CD4-positive, alpha-beta T cell treated with Interleukin-2 at 100 ng/mL for 4 hours (primary cell): ENCODE data around the gene APMAP.
A peak's percentile ranks its signal among the peaks of the same experiment; 100 is the strongest.
"Not testable (repeated sequence)": the region's sequence is repeated elsewhere in the genome, so short reads cannot be mapped to it uniquely, and the experiment has no call there.

ENCODE experiments used
- DNase-seq: peaks from one replicate; pipeline ENCODE4 v3.0.0-alpha.2; 2020; ENCODE audit warnings: low spot score

Gene APMAP

DNA sequence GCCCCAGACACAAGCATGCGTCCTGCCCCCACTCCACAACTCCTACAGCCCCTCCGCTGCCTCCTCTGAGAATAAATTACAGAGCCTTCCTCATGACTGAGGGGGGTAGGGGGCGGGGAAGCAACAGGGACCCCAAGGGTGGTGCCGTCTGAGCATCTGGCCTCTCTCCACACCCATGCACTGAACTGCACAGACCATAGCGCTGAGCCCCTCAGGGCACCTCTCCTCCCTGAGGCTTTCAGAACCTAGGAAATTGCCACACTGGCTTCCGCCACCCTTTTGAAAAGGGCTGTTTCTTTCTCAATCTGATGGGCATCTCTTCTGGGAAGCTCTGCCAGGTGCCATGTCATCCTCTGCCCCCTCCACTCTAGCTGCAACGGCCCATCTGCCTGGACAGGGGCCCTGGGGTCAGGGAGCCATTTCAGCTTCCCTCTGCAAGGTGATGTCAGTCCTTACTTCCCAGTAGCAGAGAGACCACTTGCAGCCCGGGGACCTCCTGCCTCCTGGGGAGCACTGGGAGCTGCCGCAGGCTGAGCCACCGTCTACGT is 40.9 kb downstream of the APMAP start:
- no peak for DNase-seq

GRCh38 chr20:24950836-24951525 is 41.6 kb downstream of the APMAP start:
- no peak for DNase-seq

DNA sequence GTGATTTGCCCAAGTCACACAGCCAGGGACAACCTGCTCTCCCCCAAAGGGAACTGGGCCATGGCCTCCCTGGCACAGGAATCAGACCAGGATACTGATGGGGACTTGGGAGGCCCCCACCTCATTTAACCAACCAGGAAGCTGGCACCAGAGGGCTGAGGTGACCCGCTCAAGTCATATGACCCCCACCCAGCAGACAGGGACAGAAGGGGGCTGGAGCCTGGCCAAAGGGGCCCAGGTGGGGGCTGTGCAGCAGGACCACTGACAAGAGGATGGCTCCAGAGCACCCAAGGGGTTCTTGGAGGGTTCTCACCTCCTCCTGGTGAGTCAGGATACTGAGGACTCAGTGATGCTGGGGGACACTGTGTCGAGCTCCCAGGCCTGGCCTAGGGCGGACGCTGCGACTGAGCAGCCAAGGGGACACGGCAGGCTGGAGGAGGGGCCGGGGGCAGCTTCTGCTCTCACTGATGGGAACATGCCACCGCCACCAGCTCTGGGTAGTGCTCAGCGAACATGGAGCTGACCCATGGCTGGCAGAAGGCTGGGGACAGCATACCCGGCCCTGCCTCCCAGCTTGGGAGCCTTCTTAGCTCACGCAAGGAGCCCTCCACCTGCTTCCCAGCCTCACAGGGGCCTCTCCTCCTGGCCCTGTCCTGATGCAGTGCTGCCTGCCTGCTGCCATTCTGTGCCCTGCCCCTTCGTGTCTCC is 42.3 kb downstream of the APMAP start:
- no peak for DNase-seq

GRCh38 chr20:24949756-24950127 is 42.8 kb downstream of the APMAP start:
- no peak for DNase-seq

- DNase-seq: peak; percentile 87
Observed at GRCh38 chr20:24948939-24949679, 43.4 kb downstream of the APMAP start, which contains the start of gene CST7. TSS of gene CST7 (plus strand) at chr20:24949269. CDS start at chr20:24949506, 237 bp downstream.

DNA sequence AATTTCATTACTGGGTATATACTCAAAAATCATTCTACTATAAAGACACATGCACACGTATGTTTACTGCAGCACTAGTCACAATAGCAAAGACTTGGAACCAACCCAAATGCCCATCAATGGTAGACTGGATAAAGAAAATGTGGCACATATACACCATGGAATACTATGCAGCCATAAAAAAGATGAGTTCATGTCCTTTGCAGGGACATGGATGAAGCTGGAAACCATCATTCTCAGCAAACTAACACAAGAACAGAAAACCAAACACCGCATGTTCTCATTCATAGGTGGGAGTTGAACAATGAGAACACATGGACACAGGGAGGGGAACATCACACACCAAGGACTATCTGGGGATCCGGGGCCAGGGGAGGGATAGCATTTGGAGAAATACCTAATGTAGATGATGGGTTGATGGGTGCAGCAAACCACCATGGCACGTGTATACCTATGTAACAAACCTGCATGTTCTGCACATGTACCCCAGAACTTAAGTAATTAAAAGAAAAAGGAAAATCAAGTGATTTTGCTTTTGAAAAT is 44.1 kb downstream of the APMAP start:
- not testable (repeated sequence) for DNase-seq

DNA sequence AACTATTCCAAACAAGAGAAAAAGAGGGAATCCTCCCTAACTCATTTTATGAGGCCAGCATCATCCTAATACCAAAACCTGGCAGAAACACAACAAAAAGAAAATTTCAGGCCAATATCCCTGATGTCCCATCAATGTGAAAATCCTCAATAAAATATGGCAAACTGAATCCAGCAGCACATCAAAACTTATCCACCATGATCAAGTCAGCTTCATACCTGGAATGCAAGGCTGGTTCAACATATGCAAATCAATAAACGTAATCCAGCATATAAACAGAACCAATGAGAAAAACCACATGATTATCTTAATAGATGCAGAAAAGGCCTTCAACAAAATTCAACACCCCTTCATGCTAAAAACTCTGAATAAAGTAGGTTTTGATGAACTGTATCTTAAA is 46.2 kb downstream of the APMAP start:
- DNase-seq: not testable (repeated sequence)

DNA sequence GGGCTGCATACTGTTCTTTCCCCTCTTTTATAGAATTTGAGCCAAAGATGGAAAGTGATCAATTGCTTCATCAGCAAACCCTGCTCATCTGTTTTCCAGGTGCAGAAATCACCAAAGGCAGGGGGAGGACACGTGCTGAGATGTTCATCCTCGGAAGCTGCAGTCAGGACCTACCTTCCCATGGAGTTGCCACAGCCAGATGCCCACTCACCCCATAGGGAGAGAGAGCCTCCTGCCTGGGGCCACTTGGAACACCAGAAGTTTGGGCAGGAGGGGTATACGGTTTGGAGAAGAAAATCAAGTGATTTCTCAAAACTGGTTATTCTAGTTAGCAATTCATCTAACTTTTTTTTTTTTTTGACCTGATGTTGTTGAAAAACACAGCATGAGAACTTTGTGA is 48.8 kb downstream of the APMAP start:
- DNase-seq: no peak

DNA sequence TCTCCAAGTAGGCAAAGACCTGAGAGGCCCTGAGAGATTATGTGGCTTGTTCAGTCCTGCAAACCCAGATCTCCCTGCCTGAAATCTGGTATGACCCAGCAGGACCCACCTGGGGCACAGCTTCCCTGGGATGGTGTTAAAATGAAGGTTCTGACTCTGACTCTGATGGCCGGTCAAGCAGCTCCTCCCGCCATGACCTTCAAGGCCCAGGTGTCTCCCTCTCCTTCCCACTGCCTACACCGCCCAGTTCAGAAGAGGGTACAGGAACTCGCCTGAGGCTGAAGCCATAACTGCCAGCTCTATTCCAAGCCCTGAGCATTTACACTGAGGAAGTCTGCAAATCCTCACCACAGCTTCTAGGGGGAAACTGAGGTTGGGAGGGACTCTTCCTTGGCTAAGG is 49.4 kb downstream of the APMAP start:
- DNase-seq: no peak

DNA sequence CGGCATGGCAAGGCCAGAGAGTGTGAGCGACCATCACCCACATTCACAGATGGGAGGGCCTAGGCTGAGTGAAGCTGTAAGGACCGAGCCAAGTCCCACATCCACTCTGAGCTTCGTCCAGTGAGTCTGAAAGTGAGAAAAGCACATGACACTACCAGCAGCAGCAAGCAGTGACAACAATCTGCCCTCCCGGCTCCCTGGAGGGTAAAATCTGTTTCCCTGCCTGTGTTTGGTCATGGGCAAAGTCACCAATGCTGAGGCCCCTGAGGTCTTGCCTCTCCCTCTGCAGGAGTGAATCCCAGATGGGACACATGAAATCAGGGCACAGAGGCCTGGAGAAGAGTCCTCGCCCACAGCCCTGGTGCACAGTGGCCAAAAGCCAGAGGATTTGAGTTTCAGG is 49.9 kb downstream of the APMAP start:
- DNase-seq: no peak

- DNase-seq: no peak
Observed at GRCh38 chr20:24939036-24939435, 53.5 kb downstream of the APMAP start.

DNA sequence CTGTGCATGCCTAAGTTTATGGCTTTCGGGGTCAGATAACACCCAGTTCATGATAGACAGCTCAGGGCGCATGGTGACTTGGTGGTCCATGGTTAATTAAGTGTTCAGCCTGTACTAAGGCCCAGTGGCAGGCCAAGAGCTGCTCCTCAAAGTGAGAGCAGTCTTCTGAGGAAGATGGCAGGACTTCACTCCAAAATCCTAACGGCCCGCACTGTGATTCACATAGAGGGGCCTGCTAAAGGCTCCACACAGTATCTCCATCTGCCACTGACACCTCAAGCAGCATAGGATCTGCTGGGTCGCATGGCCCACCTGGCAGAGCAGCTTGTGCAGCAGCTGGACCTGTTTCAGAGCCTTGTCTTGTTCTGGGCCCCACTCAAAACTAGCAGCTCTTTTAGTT is 54.1 kb downstream of the APMAP start:
- no peak for DNase-seq

DNA sequence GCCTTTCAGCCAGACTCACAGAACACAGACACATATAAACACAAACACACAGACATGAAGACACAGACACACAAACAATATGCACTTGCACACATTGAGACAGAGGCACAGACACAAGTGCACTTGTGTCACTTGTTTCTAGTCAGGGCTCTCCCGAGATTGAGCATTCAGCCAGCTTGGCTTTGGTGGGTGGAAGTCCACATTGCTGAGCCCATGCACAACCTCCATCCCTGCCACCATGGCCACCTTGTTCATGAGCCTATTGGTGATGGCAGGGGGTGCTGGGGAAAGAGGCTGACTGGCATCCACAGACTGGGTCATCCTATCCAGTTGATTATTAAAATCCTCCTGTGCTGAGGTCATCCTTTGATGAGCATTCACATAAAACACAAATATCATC is 55.0 kb downstream of the APMAP start:
- no peak for DNase-seq

GRCh38 chr20:24936526-24937407 is 55.8 kb downstream of the APMAP start:
- DNase-seq: no peak

DNA sequence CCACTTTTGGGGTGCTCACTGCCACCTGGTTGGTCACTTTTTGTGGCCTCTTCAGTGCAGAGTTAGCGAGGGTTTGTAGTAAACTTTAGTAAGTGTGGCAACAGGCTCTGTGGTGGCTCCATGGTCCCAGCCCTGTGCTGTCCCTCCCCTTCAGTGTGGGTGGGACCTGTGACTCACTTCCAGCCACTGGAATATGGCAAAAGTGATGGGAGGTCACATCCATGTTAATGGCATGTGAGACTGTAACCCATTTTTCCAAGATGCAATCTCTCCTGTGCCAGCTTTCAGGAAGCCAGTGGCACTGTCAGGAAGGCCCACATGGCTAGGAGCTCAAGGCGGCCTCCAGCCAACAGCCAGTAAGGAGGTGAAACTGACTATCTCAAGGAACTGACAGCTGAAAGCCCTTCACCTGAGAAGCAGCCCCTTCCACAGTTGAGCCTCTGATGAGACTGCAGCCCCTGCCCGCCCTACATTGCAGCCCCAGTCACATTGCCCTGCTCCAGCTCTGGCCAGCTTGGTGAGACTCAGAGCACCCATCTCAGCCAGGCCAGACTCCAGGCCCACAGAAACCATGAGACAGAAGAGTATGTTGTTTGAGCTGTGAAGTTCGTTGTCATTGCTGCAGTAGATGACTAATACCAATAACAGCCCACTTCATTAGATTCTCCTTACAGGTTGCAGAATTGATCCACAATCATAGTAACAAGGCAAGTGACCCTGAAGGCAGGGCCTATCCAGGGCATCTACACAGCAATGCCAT is 56.6 kb downstream of the APMAP start:
- no peak for DNase-seq

- DNase-seq: no peak
Observed at GRCh38 chr20:24935140-24935539, 57.4 kb downstream of the APMAP start.

DNA sequence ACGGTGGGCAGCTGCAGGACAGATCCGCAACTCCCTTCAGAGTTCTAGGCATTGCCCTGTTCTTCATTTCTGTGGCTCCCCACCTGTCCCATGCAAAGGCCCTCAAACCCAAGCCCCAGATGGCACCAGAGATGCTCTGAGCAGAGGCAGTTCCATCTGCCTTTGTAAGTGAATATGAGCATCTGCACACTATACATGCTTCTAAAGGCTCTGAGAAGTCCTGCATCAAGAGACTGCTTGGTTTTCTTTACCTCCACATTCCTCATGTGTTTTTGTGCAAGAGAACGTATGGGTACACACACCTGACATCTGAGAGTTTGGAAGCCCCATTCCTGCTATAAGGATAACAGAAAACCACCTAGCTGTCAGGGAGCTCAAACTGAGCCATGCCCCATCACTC is 57.8 kb downstream of the APMAP start:
- no peak for DNase-seq

- no peak for DNase-seq
Observed at GRCh38 chr20:24934101-24934661, 58.4 kb downstream of the APMAP start.

GRCh38 chr20:24933266-24933908 is 59.2 kb downstream of the APMAP start:
- no peak for DNase-seq

- peak; percentile 26 for DNase-seq
Observed at GRCh38 chr20:24931893-24932292, 60.7 kb downstream of the APMAP start.
